ENCODE data around the gene CXCL6.

Gene CXCL6

DNA sequence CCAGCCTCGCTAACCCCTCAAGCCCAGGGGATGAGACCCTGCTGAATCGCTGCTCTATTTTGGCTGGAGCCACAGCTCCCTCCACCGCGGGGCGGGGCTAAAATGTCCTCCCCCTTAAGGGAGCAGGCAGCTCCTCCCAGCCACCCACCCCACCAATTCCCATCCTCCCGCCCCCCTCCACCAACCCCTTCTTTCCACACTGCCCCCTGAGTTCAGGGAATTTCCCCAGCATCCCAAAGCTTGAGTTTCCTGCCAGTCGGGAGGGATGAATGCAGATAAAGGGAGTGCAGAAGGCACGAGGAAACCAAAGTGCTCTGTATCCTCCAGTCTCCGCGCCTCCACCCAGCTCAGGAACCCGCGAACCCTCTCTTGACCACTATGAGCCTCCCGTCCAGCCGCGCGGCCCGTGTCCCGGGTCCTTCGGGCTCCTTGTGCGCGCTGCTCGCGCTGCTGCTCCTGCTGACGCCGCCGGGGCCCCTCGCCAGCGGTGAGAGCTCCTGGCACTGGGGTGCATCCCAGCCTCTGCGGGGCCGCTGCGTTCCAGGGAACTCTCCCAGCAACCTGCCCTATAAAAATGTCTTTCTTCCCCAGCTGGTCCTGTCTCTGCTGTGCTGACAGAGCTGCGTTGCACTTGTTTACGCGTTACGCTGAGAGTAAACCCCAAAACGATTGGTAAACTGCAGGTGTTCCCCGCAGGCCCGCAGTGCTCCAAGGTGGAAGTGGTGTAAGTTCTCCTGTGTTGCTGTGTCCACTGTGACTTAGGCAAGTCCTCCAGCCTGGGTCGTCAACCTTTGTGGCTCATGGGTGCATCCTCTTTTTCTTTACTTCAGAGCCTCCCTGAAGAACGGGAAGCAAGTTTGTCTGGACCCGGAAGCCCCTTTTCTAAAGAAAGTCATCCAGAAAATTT lies at the start of gene CXCL6:
Gene CXCL6 (plus strand): TSS at position 306 of the 907 bp plus-strand sequence. CDS start 73 bp downstream, at position 379.
- DNase-seq (ENCODE audit: low spot score), result no peak

DNA sequence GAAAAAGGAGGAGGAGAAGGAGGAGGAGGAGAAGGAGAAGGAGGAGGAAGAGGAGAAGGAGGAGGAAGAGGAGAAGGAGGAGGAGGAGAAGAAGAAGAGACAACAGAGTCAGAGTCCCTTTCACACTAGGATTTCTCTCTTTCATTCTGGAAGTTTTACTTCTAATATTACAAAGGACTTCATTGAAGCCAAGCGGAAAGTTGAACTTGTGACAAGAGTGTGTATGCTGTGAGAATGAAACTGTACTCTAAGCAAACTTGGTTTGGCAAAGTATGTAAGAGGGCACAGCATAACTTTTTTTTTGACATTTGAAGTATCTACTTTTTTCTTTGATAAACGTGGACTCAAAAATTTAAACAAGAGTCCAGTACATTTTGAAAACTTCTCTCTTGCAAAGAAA lies 48.1 kb upstream of the CXCL6 start:
- no peak for DNase-seq (ENCODE audit: low spot score)

DNA sequence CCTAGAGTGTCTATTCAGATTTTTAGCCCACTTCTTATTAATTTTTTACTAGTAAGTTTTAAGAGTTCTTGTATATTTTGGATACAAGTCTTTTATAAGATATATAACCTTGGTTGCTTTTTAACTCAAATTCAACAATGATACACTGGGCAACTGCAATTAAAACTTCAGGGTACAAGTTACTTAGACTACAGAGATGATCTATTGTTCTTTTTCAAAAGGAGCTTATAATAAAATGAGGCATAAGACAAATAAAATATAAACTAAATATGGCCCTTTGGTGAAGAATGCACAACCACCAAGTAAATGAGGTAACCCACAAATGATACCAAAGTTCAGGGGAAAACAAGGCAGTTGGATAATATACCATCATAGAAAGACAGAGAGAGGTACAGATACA lies 37.6 kb upstream of the CXCL6 start:
- no peak for DNase-seq (ENCODE audit: low spot score)

DNA sequence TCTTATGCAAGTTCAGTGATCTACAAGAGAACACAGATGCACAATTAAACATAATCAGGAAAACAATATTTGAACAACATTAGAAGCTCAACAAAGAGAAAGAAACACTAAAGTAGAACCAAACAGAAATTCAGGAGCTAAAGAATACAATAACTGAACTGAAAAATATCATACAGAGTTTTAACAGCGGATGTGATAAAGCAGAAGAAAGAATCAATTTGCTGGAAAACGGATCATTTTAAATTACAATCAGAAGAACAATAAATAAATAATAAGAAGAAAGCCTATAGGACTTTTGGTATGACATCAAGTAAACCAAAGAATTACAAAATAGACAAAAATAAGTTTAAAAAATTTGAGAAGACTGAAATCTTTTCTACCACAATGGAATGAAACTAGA lies 36.3 kb upstream of the CXCL6 start:
- no peak for DNase-seq (ENCODE audit: low spot score)

DNA sequence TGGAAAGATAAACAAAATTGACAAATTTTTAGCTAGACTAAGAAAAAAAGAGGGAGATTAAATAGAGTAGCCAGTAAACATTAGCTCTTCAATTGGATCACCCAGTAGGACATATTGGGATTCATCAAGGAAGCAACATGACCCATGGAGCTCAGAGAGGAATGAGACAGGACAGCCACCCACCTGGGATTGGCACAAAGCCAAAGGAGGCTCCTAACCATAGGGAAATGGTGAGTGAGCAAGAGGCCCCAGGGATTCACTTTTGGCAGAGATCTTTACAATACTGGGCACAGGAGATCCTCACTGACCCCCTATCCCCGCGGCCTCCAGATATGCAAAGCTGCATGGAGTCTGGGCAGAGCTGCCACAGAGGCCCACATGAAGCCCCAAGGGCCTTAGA lies 34.8 kb upstream of the CXCL6 start:
- no peak for DNase-seq (ENCODE audit: low spot score)

DNA sequence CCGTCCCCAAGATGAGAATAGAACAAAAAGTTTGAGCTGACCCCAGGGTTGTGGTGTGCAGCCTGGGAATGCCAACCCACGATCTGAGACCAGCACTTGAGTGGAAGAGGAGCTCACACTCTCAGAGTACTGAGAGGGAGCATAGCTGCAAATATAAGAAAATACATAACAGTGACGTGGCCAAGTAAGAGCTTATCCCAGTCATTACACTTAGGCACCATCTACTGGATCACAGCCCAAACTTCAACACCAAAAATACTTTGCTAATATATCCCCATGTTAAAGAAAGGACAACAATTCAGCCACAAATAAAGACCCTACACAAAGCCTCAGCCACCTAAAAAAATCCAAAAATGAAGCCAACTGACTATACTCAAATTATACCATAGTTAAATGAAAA lies 33.3 kb upstream of the CXCL6 start:
- no peak for DNase-seq (ENCODE audit: low spot score)

DNA sequence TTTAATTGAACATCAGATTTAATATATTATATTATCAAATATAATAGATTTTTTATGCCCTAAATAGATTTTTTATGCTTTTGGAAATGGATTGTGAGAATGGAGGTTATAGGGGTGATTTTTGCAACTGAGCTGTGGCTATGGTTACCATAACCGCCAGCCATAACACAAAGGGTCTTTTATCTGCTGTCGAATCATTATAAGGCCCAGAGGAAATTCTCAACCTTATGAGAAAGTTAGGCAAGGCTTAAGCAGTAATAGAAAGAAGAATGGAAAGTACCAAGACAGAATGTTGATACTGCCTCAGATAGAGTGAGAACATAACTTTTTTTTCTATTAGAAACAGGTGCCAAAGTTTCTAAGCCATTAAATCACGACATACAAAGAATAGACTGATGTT lies 26.3 kb upstream of the CXCL6 start:
- no peak for DNase-seq (ENCODE audit: low spot score)

DNA sequence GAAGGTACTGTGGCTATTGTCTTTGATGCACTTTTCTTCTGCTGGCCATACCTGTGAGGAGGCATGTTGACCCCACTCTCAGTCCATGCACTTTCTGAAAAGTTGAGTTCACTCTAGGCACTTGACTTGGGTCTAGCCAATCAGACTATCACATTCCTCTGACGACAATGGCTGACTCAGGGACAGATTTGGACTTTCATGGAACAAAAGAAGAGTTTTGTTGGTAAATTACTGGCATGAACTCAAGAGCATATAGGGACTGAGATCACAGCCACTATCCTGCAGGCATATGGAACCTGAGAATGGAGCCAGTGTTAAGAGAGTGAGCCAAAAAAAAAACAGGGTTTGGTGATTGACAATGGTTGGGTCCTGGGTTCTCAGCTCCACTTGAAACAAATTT lies 24.6 kb upstream of the CXCL6 start:
- DNase-seq (ENCODE audit: low spot score), result no peak

DNA sequence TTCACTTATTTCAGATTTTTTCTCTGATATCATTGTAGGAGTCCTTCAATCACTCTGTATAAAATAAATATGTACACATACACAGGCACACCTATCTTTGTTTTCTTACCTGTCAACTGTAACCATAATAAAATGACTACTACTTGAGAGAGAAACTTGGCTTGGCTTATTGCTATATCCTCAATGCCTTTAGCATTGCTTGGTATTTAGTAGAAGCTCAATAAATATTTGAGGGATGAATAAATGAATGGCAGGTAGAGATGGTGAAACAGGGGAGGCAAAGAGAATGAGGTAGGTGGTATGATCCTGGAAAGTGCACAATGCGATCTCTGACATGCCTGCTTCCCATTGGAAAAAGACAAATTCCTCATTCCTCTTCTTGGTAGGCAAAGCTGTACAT lies 21.8 kb upstream of the CXCL6 start:
- no peak for DNase-seq (ENCODE audit: low spot score)

DNA sequence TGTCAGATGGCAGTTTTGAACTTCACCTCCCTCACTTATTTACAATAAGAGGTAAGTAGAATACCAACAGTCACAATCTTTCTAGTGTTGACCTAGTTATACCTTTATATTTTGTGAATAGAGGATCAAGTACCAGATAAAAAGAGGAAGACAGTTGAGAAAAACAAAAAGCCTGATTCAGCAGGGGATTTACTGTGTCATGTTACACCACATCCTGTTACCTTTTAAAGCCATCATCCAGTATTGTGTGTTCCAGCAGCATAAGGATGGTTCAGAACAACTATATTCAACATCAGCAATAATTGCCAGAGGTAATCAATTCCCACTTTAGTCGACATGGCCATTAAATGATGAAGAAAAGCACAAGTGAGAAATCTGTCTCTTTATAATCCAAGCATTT lies 21.3 kb upstream of the CXCL6 start:
- DNase-seq (ENCODE audit: low spot score), result no peak

DNA sequence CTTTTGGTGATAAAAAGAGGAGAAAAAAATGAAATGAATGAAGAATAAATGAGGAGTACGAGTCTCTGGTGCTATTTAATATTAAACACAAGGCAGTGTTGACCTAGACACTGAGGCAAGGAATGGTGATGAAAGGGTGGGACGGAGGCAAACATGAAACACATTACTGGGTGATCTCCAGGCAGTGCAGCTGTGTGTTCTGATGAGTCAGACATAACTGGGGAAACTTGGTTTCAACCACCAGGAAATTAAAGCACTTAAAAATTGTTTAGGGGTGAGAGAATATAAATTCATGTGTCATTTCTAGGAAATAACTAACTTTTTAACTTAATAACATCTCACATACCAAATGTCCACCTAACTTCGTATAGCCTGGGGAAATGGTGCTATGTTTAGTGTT lies 19.7 kb upstream of the CXCL6 start:
- DNase-seq (ENCODE audit: low spot score), result no peak

DNA sequence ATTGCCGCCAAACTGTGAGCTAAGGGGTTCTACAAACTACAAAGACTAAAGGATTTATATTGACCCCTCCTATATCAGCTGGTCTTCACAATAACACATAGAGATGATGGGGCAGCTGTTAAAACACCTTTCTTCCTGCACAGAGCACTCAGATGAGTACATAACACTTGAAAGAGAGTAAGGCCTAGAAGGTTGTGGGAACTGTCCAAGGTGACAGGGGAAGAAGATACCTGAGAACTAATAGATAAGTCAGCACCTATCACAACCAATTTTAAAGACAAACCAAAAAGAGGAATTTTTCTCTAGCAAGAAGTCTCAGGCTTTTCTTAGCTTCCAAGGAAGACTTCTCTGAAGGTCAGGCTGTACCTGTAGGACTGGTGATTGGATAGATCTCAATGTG lies 19.1 kb upstream of the CXCL6 start:
- no peak for DNase-seq (ENCODE audit: low spot score)

DNA sequence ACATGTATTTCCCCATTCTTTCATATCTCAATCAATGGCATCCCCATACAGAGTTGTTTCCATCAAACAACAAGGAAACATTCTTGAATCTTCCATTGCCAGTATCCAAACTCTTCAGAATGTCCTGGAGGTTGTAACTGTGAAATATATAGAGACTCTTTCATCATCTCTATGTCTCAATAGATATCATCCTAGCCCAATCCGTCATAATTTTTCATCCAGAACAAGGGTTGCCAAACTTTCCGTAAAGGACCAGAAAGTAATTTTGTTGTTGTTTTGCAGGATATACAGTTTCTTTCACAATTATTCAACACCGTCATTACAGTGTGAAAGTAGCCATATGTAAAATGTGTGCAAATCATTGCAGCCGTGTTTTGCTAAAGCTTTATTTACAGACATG lies 15.2 kb upstream of the CXCL6 start:
- no peak for DNase-seq (ENCODE audit: low spot score)

DNA sequence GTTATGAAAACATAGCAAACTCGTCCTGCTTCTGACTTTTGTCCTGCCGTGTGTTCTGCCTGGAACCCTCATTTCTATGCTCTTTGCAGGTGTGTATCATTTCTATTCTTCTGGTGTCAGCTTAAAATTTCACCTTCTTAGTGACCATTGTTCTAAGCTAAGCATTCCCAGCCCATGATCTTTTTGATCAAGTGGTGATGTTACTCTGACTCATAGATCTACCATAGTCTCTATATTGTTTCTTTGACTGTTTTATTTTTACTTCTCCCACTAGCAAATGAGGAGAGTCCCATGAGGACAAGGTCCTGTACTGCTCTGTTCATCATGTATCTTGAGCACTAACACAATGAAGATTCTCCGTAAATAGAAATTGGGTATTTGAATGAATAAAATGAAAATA lies 14.1 kb upstream of the CXCL6 start:
- no peak for DNase-seq (ENCODE audit: low spot score)

DNA sequence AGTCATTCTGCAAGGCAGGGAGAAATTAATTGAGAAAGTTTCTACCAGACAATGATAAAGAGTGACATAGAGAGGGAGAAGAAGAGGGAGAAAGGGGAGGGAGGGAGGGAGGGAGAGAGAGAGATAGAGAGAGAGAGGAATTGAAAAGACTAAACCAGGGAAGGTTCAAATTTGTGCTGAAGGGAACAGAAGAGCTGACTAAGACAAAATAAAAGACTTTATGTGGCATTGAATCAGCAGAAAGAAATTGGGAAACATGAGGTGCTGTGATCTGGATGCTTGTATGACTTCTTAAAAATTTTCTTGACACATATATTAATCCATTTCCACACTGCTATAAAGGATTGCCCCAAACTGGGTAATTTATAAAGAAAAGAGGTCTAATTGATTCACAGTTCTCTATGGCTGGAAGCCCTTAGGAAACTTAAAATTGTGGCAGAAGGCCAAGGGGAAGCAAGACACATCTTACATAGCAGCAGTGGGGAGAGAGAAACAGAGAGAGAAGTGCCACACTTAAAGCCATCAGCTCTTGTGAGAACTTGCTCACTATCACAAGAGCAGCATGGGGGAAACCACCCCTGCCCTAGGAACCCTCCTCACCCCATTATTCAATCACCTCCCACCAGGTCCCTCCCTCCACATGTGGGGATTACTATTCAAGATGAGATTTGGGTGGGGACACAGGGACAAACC lies 13.5 kb upstream of the CXCL6 start:
- no peak for DNase-seq (ENCODE audit: low spot score)

DNA sequence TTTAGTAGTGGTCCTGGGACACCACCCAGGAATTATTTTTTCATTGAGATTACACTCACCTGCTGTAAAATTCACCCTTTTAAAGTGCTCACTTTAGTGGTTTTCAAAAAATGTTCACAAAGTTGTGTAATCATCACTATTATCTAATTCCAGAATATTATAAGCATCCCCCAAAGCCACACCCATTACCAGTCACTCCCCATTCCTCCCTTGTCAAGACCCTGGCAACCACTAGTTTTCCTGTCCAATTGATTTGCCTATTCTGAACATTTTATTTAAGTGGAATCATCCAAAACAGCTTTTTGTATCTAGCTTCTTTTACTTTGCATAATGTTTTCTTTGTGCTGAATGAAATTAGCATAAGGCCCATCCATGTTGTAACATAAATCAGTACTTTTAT lies 12.7 kb upstream of the CXCL6 start:
- DNase-seq (ENCODE audit: low spot score), result no peak

DNA sequence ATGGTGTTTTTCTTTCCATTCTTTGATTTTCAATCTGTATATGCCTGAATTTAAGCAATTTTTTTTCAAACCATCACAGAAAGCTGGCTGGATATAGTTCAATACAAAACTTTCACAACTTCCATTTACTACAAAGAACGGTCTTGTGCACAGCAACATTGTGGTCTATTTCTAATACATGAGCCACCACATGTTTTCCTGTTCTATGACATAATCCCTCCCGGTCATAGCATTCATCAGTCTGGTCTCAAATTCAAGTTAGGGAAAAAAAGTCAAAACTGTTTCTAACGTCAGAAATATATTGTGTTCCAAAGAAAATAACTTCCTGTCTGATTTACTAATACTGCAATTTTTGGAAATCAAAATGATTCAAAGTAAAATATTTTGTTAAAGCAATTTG lies 7.5 kb upstream of the CXCL6 start:
- DNase-seq (ENCODE audit: low spot score), result no peak

DNA sequence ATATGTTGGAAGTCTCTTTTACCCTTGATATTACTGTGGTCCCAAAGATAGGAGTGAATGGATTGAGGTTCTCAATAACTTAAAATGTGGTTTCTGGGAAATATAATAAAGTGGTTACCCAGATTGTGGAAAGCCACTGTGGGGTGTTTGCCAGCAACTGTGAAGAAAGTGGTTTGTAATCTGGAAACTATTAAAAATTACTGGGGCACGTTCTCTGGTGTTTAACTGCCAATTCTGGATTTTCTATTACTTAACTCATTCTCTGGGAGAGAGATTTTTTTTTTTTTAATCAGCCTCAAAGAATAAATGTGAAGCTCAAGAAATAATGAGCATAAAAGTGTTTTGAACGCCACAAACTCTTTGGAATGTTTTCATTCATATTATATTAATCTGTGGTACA lies 4.9 kb upstream of the CXCL6 start:
- DNase-seq (ENCODE audit: low spot score), result no peak

DNA sequence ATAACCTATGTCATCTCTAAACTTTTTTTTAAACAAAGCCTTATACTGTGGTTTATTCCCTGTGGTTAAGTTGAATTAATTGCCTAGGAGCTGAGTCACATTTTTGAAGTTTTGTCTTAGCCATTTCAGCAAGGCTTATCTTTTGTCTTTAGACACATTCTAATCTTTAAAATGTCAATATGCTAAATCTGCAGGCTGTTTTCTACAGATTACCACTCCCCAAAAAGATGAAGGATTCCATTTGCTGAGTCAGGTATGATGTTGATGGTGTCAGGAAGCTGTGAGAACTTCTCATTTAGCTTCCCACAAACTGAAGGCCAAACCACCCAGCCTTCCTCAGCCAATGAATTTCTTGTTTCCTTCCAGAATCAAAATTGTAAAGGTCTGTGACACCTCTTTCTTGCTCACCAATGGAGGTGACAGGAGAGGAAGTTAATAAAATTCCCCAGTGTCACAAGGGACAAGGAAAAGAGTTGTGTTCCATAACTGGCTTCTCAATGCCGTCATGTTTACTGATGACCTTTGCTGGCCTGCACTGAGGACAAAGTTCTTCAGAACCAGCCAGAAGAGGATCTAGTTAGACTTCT lies 3.7 kb upstream of the CXCL6 start:
- DNase-seq (ENCODE audit: low spot score), result no peak

DNA sequence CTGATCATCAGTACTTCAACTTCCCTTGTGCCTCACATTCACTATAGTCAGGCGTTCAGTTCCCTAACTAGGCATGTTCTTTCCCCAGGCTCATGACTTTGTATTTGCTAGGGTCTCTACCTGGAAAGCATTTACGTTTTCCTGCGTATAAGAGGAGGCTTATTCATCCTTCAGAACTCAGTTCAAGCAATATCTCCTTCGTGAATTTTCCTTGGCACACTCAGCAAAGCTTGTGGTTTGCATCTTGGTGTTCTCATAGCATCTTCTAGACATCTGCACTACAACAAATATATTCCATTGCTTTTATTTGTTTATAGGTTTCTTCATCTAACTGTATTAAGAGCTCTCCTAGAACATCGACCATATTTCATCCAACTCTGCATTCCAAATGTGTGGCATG lies 2.6 kb downstream of the CXCL6 start:
- DNase-seq (ENCODE audit: low spot score), result no peak

DNA sequence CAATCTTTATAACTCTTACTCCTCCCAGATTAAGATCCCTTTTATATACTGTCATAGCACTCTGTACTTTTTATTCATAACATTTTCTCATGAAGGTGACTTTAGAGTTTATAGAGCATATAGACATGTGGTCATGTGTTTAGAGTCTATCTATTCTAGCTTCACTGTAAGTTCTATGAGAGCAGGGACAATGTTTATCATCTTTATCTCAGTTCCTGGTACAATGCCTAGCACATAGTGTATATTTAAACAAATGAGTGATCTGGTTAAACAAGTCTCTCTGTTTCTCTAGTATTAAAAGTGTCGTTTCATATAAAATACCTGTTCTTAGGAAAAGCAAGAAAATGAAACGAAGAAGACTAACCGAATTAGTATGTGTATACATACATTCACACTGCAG lies 3.2 kb downstream of the CXCL6 start:
- no peak for DNase-seq (ENCODE audit: low spot score)

DNA sequence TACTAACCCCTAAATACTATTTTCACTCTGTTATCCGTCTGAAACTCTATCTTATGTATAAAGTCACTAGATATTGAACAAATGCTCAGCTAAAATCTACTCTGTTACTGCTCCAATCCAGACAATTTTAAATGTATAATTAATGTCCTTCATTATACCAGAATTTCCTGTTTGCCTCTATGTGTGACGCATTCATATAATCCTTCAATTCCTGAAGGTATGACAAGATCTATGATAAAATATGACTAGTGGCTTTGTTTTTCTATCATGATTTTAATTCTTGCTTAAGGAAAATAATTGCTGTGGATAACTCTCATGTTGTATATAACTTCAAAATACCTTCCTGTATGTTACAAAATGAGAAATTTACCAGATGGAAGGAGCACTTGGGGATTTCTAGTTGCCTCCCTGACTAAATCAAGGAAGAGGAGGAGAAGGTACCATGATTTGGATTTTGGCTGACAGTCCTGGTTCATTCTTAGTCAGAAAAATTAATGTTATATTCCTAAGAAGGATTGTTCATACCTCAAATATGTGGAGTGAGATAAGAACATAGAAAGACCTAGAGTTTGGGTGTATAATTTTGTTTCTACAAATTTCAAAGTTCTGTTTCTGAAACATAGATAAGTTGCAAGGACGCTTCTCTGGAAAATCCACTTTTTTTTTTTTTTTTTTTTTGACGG lies 4.9 kb downstream of the CXCL6 start:
- DNase-seq (ENCODE audit: low spot score), result no peak

DNA sequence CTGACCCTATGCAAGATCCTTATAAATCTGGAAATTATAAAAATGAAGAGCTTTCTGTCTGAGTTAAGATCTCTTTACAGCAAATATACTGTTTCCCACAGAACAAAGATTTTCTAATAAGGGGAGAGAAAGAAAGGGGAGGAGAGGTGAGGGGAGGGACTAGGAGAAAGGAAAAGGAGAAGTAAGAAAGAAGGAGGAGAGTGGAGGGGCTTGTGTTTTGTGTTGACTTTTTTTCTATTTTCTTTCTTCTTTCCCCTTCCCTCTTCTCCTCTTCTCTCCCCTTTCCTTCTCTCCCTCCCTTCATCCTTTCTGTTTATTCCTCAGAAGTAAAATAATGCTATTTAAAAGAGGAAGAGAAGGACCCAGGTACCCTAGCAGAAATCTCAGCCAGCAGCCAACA lies 6.2 kb downstream of the CXCL6 start:
- no peak for DNase-seq (ENCODE audit: low spot score)

Data from hematopoietic multipotent progenitor cell treated with erythropoietin and hydrocortisone succinate and interleukin-3 and kit ligand, for 15 days (in vitro differentiated cells).